Hepatocyte (in vitro differentiated cells): Measurements from ENCODE around the gene SH2D3C.

Experiments used
- CTCF ChIP-seq: fragments of 200-600 bp; sonication (generic); IDR thresholded peaks from 2 replicates; pipeline ENCODE4 v1.5.1; 2016; ENCODE audit warnings: antibody characterized with exemption, mild to moderate bottlenecking; ENCODE audit not compliant: poor library complexity
- EZH2 ChIP-seq: fragments of 200-600 bp; sonication (generic); IDR thresholded peaks from 2 replicates; pipeline ENCODE4 v1.6.1; 2016; ENCODE audit warnings: antibody characterized with exemption, mild to moderate bottlenecking, borderline replicate concordance
- EZH2phosphoT487 ChIP-seq: fragments of 200-600 bp; sonication (generic); IDR thresholded peaks from one replicate; pipeline ENCODE4 v1.6.1; 2018; ENCODE audit warnings: antibody characterized with exemption, mild to moderate bottlenecking, low read depth, moderate library complexity; ENCODE audit not compliant: unreplicated experiment, severe bottlenecking

- TF ChIP-seq CTCF (no peak), EZH2 (no peak), EZH2phosphoT487 (no peak)
Observed at GRCh38 chr9:127726871-127727270, 51.6 kb downstream of the SH2D3C start.
